NCI-H1105 (cell line): ENCODE results near the gene SEMA4D.

Source experiments
- DNase-seq: peaks from one replicate; lab custom pipeline; 2025; lab: John Stamatoyannopoulos, UW

The SEMA4D gene

GRCh38 chr9:89500008-89500407 lies 2.1 kb upstream of the SEMA4D start:
- no peak for DNase-seq

- no peak for DNase-seq
These were observed 1.1 kb upstream of the SEMA4D start for GRCh38 chr9:89498852-89499480.

- no peak for DNase-seq
These were observed 503 bp downstream of the SEMA4D start for GRCh38 chr9:89497257-89497963.

GRCh38 chr9:89496645-89497256 lies 1.2 kb downstream of the SEMA4D start:
- no peak for DNase-seq

GRCh38 chr9:89495824-89496560 lies 1.9 kb downstream of the SEMA4D start:
- no peak for DNase-seq

- DNase-seq = no peak
These were observed 3.7 kb downstream of the SEMA4D start for GRCh38 chr9:89494199-89494598.

- DNase-seq = no peak
These were observed 4.2 kb downstream of the SEMA4D start for GRCh38 chr9:89493671-89494070.

GRCh38 chr9:89493181-89493580 lies 4.7 kb downstream of the SEMA4D start:
- no peak for DNase-seq

GRCh38 chr9:89492586-89492985 lies 5.3 kb downstream of the SEMA4D start:
- DNase-seq = no peak

GRCh38 chr9:89491694-89492093 lies 6.2 kb downstream of the SEMA4D start:
- DNase-seq = no peak

- no peak for DNase-seq
These were observed 8.1 kb downstream of the SEMA4D start for GRCh38 chr9:89489548-89490530.

GRCh38 chr9:89488936-89489335 lies 9.0 kb downstream of the SEMA4D start:
- no peak for DNase-seq

- no peak for DNase-seq
These were observed 9.8 kb downstream of the SEMA4D start for GRCh38 chr9:89488131-89488530.

GRCh38 chr9:89486681-89487080 lies 11.2 kb downstream of the SEMA4D start:
- DNase-seq = no peak

GRCh38 chr9:89484475-89485404 lies 13.2 kb downstream of the SEMA4D start:
- no peak for DNase-seq

GRCh38 chr9:89483592-89484474 lies 14.1 kb downstream of the SEMA4D start:
- DNase-seq = no peak

GRCh38 chr9:89482901-89483361 lies 15.0 kb downstream of the SEMA4D start:
- DNase-seq = no peak

GRCh38 chr9:89482056-89482851 lies 15.7 kb downstream of the SEMA4D start:
- DNase-seq = no peak
